ENCODE data around the gene RPS18. TPM values are rescaled to one million over a fixed set of nuclear protein-coding genes. Genes with fewer than 3 reads are reported as not detected.
"Not testable (repeated sequence)": the region's sequence is repeated elsewhere in the genome, so short reads cannot be mapped to it uniquely, and the experiment has no call there.

The RPS18 gene
- polyA plus RNA-seq, 2 of the 4 experiments (the other 2 are of a cell fraction) = 3,426 to 3,611 TPM

DNA sequence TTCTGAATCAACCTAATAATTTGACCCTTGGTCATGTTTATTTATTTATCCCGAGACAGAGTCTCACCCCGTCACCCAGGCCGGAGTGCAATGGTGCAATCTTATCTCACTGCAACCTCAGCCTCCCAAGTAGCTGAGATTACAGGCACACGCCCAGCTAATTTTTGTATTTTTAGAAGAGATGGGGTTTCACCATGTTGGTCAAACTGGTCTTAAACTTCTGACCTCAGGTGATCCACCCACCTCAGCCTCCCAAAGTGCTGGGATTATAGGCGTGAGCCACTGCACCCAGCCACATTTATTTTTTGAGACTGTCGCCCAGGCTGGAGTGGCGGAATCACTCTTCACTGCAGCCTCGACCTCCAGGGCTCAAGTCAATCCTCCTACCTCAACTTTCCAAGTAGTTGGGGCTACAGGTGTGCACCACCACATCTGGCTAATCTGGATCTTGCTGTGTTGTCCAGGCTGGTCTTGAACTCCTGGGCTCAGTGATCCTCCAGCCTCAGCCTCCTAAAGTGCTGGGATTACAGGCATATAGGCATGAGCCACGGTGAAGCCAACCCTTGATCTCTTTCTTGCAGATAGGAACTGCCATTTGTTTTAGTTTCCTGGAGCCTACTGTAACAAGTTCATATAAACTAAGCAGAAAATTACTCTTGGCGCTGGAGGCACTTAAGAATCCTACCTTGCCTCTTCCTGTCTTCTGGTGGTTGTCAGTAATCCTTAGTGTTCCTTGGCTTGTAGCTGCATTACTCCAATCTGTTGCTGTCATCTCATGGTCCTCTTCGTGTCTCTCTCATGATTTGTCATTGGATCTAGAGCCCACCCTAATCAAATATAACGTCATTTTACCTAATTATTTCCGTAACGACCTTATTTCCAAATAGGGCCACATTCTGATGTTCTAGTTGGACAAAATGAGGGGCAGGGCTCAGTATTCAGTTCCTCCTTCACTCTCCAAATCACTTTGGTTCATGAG lies 2.3 kb downstream of the RPS18 start:
- WGBS (ENCODE audit: missing lambda C conversion rate) = 29% methylated on average over 13 of the region's 14 CpGs
- Histone ChIP-seq H3K27ac (peak overlapping the region; percentile 91 to 97; a peak in 4 of 6 replicates), H3K4me3 (peak overlapping the region; percentile 87), H3K9me3 (no peaks in the 10 kb centered on the region), H3K4me2 (peak overlapping the region; percentile 91), H3K4me1 (peaks cover 45% of the 10 kb centered on the region)
- no peak for FAIRE-seq
- no peak for ATAC-seq
- POLR2A ChIA-PET = no interaction called here
- no peak for DNase-seq (ENCODE audit: low read depth in 1 of 2, low spot score in 1 of 2)
- CTCF ChIA-PET = interaction anchor here (1.2 kb wide), 1 partner anchor 26 kb away, joined by 4 read pairs; no protein-coding TSS in a partner anchor
- TF ChIP-seq ZFP36 (IDR thresholded peaks at IDR 0.05; ENCODE audit: borderline replicate concordance, partially characterized antibody) (no peak), SMC3 (IDR thresholded peaks at IDR 0.05) (no peak), RAD21 (conservative IDR thresholded peaks at IDR 0.05 in 1 of 2, IDR thresholded peaks at IDR 0.05 in 1 of 2) (no peak), RCOR1 (IDR thresholded peaks at IDR 0.05; ENCODE audit: low read depth, low read length) (no peak), HOXB13 (CRISPR knock-in tag; IDR thresholded peaks at IDR 0.05; ENCODE audit: low read depth) (no peak), NPAS2 (CRISPR knock-in tag; IDR thresholded peaks at IDR 0.05; ENCODE audit: borderline replicate concordance) (no peak), POLR2AphosphoS2 (conservative IDR thresholded peaks at IDR 0.05; ENCODE audit: low read length) (no peak), HOXA7 (CRISPR knock-in tag; IDR thresholded peaks at IDR 0.05) (no peak), RFX5 (IDR thresholded peaks at IDR 0.05) (no peak), HOXB5 (CRISPR knock-in tag; IDR thresholded peaks at IDR 0.05) (no peak), RNF2 (IDR thresholded peaks at IDR 0.05; ENCODE audit: borderline replicate concordance, low read depth) (no peak), BHLHE40 (IDR thresholded peaks at IDR 0.05; ENCODE audit: low read depth, low read length) (no peak)
- TF ChIP-seq, protein P1, sequence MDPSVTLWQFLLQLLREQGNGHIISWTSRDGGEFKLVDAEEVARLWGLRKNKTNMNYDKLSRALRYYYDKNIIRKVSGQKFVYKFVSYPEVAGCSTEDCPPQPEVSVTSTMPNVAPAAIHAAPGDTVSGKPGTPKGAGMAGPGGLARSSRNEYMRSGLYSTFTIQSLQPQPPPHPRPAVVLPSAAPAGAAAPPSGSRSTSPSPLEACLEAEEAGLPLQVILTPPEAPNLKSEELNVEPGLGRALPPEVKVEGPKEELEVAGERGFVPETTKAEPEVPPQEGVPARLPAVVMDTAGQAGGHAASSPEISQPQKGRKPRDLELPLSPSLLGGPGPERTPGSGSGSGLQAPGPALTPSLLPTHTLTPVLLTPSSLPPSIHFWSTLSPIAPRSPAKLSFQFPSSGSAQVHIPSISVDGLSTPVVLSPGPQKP (IDR thresholded peaks at IDR 0.05; ENCODE audit: low read depth, low read length) = no peak
- TF ChIP-seq, protein P2, sequence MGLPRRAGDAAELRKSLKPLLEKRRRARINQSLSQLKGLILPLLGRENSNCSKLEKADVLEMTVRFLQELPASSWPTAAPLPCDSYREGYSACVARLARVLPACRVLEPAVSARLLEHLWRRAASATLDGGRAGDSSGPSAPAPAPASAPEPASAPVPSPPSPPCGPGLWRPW (IDR thresholded peaks at IDR 0.05) = no peak
- TF ChIP-seq, protein P3, sequence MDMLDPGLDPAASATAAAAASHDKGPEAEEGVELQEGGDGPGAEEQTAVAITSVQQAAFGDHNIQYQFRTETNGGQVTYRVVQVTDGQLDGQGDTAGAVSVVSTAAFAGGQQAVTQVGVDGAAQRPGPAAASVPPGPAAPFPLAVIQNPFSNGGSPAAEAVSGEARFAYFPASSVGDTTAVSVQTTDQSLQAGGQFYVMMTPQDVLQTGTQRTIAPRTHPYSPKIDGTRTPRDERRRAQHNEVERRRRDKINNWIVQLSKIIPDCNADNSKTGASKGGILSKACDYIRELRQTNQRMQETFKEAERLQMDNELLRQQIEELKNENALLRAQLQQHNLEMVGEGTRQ (IDR thresholded peaks at IDR 0.05) = no peak

DNA sequence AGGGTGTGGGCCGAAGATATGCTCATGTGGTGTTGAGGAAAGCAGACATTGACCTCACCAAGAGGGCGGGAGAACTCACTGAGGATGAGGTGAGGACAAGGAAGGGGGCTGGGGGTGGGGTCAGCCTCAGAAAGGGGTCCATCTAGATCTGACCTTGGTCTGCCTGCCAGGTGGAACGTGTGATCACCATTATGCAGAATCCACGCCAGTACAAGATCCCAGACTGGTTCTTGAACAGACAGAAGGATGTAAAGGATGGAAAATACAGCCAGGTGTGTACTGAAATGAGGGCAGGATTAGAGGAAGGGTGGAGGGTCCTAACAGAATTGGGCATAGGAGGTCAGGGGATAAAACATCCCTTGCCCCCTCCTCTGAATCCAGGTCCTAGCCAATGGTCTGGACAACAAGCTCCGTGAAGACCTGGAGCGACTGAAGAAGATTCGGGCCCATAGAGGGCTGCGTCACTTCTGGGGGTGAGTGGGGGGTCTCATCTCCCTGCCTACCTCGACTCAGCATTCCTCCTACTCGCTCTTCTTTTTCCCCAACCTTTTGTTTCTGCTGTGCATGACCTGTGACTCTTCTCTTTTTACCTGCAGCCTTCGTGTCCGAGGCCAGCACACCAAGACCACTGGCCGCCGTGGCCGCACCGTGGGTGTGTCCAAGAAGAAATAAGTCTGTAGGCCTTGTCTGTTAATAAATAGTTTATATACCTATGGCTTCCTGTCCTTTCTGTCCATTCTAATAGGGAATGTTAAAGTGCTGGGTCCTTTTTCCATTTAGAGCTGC lies 4.1 kb downstream of the RPS18 start:
- ChIA-PET POLR2A (interaction anchor here (0.6 to 2.1 kb wide), 3 partner anchors 13 to 71 kb away, joined by 3 to 10 read pairs (median 3); partner anchors contain the start of genes HSD17B8, PFDN6 and WDR46), CTCF (interaction anchor here (0.8 to 5.7 kb wide), 4 partner anchors 12 to 27 kb away, joined by 3 to 44 read pairs (median 14); partner anchors contain the start of genes PFDN6, RGL2 and WDR46)
- H3K9me3 ChIP-seq; ATAC-seq; DNase-seq (ENCODE audit: low read depth in 1 of 2, low spot score in 1 of 2); FAIRE-seq: not testable (repeated sequence)
- peak overlapping the region; percentile 91 for H3K4me2 ChIP-seq
- peaks cover 41% of the 10 kb centered on the region for H3K4me1 ChIP-seq
- TF ChIP-seq FOSB (CRISPR knock-in tag; IDR thresholded peaks at IDR 0.05) = peak; percentile 42; the same call in 1 of the 2 replicates
- WGBS (ENCODE audit: missing lambda C conversion rate) = 69% methylated on average over 16 of the region's 16 CpGs
- peak overlapping the region; percentile 87 for H3K4me3 ChIP-seq
- peak overlapping the region; percentile 68 to 97; a peak in 4 of 6 replicates for H3K27ac ChIP-seq

DNA sequence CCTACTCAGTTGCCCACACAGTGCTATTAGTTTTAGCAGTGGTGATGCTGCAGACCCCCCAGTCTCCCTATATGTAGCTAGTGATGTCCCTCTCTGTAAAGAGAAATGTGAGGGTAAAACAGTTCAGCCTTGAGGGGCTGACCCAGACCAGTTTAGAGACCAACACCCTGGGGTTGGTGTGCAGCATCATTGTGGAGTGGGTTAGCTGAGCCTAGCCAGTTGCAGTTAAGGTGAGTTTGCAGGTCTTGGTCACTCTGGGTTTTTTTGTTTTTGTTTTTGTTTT lies 4.6 kb downstream of the RPS18 start:
- Histone ChIP-seq H3K4me2 (peak overlapping the region; percentile 91), H3K4me3 (peak overlapping the region; percentile 87), H3K9me3 (no peaks in the 10 kb centered on the region), H3K4me1 (peaks cover 41% of the 10 kb centered on the region), H3K27ac (peak overlapping the region; percentile 68 to 97)
- no peak for DNase-seq (ENCODE audit: low read depth in 1 of 2, low spot score in 1 of 2)
- no peak for FAIRE-seq
- ChIA-PET POLR2A (interaction anchor here (1.2 to 2.1 kb wide), 4 partner anchors 12 to 41 kb away, joined by 3 to 10 read pairs (median 7); partner anchors contain the start of genes PFDN6, WDR46 and ZBTB22), CTCF (interaction anchor here (0.8 to 5.7 kb wide), 5 partner anchors 12 to 149 kb away, joined by 3 to 44 read pairs (median 12); partner anchors contain the start of genes PFDN6, RGL2 and WDR46)
- TF ChIP-seq MAZ (IDR thresholded peaks at IDR 0.05; ENCODE audit: borderline replicate concordance, low read depth, low read length) (no peak), RARB (CRISPR knock-in tag; IDR thresholded peaks at IDR 0.05) (peak; percentile 47; the same call in 1 of the 2 replicates)
- no peak for ATAC-seq
